ENCODE measurements around the gene TCF3.
A peak's percentile ranks its signal among the peaks of the same experiment; 100 is the strongest.

GRCh38 chr19:1587872-1588271 is 64.5 kb downstream of the TCF3 start:
- no peak for TF ChIP-seq TAF1 (conservative IDR thresholded peaks at IDR 0.05)
- TF ChIP-seq REST (IDR thresholded peaks at IDR 0.05), result peak; percentile 30
- TF ChIP-seq CTCF (IDR thresholded peaks at IDR 0.05; ENCODE audit: low read depth, low read length, missing input control), result no peak
- TF ChIP-seq RXRA (IDR thresholded peaks at IDR 0.05), result peak; percentile 47
